Body of pancreas (tissue), 4 donors: ENCODE measurements around the gene USP35.

Source experiments
- POLR2A ChIP-seq, 3 donors: fragments of 450-650 bp; IDR thresholded peaks; one replicate each; pipeline ENCODE4 v1.6.1; 2016; ENCODE audit warnings: antibody characterized with exemption in 3 of 3, mild to moderate bottlenecking in 2 of 3
- TF ChIP-seq, protein P1 (sequence below), 7 experiments: fragments of 450-650 bp in 4 of 7; fragments of 200-600 bp in 3 of 7; sonication (generic) in 3 of 7; IDR thresholded peaks; one replicate each; pipeline ENCODE4 v1.5.1; 2016 to 2019; ENCODE audit warnings: antibody characterized with exemption in 7 of 7

DNA sequence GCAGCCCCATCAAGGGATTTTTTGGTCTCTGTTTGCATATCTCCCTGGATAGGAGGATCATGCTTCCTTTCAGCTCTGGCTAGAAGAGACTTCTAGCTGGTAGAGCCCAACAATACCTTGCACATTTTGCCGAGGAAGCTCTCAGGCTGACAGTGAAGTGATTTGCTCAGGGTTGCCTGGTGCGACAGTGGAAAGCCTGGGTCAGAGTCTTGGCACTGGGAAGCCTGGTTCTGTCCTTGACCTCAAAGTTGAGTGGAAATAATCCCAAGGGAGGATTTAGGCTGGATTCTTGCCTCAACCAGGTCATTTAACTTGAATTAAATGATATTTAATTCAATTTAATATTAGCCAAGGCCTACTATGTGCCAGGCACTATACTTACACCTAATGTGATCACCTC is 24.9 kb upstream of the USP35 start:
- TF ChIP-seq, protein P1, sequence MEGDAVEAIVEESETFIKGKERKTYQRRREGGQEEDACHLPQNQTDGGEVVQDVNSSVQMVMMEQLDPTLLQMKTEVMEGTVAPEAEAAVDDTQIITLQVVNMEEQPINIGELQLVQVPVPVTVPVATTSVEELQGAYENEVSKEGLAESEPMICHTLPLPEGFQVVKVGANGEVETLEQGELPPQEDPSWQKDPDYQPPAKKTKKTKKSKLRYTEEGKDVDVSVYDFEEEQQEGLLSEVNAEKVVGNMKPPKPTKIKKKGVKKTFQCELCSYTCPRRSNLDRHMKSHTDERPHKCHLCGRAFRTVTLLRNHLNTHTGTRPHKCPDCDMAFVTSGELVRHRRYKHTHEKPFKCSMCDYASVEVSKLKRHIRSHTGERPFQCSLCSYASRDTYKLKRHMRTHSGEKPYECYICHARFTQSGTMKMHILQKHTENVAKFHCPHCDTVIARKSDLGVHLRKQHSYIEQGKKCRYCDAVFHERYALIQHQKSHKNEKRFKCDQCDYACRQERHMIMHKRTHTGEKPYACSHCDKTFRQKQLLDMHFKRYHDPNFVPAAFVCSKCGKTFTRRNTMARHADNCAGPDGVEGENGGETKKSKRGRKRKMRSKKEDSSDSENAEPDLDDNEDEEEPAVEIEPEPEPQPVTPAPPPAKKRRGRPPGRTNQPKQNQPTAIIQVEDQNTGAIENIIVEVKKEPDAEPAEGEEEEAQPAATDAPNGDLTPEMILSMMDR (IDR thresholded peaks at IDR 0.05) = no peak
- no peak for TF ChIP-seq POLR2A (IDR thresholded peaks at IDR 0.05)
